Caco-2 (cell line): ENCODE measurements around the gene SV2B. TPM values are rescaled to one million over a fixed set of nuclear protein-coding genes. Genes with fewer than 3 reads are reported as not detected.

Experiments used
- BruUV-seq: library from RNA; stranded (reverse); fragments of 400-500 nt; replicated peaks from 2 replicates; lab custom pipeline; 2021; lab: Mats Ljungman, UMichigan
- CTCF ChIA-PET: fragments of 300-600 bp; sonication (Branson Sonifier 250); formaldehyde crosslinking; loops from one replicate; lab custom pipeline; 2022; ENCODE audit warnings: antibody characterized with exemption; lab: Charles Lee
- POLR2A ChIA-PET: fragments of 300-600 bp; sonication (Branson Sonifier 250); formaldehyde crosslinking; loops from one replicate; lab custom pipeline; 2022; ENCODE audit warnings: antibody characterized with exemption; lab: Charles Lee
- DNase-seq, 2 experiments: peaks; one replicate each; pipeline versions ENCODE4 v3.0.0 to v3.0.0-alpha.2; 2020 to 2022
- H3K27me3 ChIP-seq: replicated peaks from 2 replicates; pipeline ENCODE4 v1.6.0; 2011; ENCODE audit warnings: low read length; ENCODE audit not compliant: control insufficient read depth, insufficient read depth
- H3K36me3 ChIP-seq: 2 replicates; pipeline ENCODE4 v1.5.1; 2011; ENCODE audit warnings: low read length; ENCODE audit not compliant: control insufficient read depth, insufficient read depth
- H3K4me1 ChIP-seq: fragments of 250-450 bp; sonication (Bioruptor Pico); 2 replicates; pipeline ENCODE4 v1.5.1; 2020; ENCODE audit warnings: mild to moderate bottlenecking
- H3K4me3 ChIP-seq: 2 replicates; pipeline ENCODE4 v1.5.1; 2011; ENCODE audit warnings: low read depth, mild to moderate bottlenecking, control low read depth, low read length
- H3K9me3 ChIP-seq: fragments of 250-450 bp; sonication (Bioruptor Pico); 2 replicates; pipeline ENCODE4 v1.5.1; 2020; ENCODE audit warnings: mild to moderate bottlenecking, moderate library complexity
- H3K27ac Mint-ChIP-seq: one replicate; pipeline ENCODE4 v1.8.0; 2022; ENCODE audit warnings: mixed read lengths; ENCODE audit not compliant: unreplicated experiment
- H3K27me3 Mint-ChIP-seq: one replicate; pipeline ENCODE4 v1.8.0; 2022; ENCODE audit warnings: mixed read lengths; ENCODE audit not compliant: insufficient read depth, unreplicated experiment
- H3K36me3 Mint-ChIP-seq: one replicate; pipeline ENCODE4 v1.8.0; 2022; ENCODE audit warnings: mild to moderate bottlenecking, mixed read lengths; ENCODE audit not compliant: insufficient read depth, unreplicated experiment
- H3K4me1 Mint-ChIP-seq: one replicate; pipeline ENCODE4 v1.8.0; 2022; ENCODE audit warnings: low read depth, mixed read lengths; ENCODE audit not compliant: unreplicated experiment
- H3K4me3 Mint-ChIP-seq: one replicate; pipeline ENCODE4 v1.8.0; 2022; ENCODE audit warnings: mild to moderate bottlenecking, moderate library complexity, mixed read lengths; ENCODE audit not compliant: unreplicated experiment
- H3K9me3 Mint-ChIP-seq: one replicate; pipeline ENCODE4 v1.8.0; 2022; ENCODE audit warnings: mixed read lengths; ENCODE audit not compliant: unreplicated experiment
- CTCF ChIP-seq, 2 experiments: fragments of 200-600 bp in 1 of 2; IDR thresholded peaks; 1 replicate in 1 of 2; 2 replicates in 1 of 2; pipeline versions ENCODE4 v1.5.1 to v1.8.0; 2011 to 2022; ENCODE audit warnings: antibody characterized with exemption in 1 of 2, control low read depth in 1 of 2, inconsistent platforms in 1 of 2, low read depth in 1 of 2, low read length in 1 of 2, mild to moderate bottlenecking in 1 of 2, moderate library complexity in 1 of 2; ENCODE audit not compliant: insufficient read depth in 1 of 2, severe bottlenecking in 1 of 2, unreplicated experiment in 1 of 2
- intact Hi-C: fragments of 100-400 bp; cut with micrococcal nuclease; formaldehyde crosslinking; loops from one replicate; pipeline ENCODE4 v1.10.0; 2022; ENCODE audit not compliant: unreplicated experiment
- total RNA-seq: library from RNA; stranded (reverse); gene quantifications from 2 replicates; pipeline ENCODE4 v1.2.3, GENCODE V29; 2022

Gene SV2B
- total RNA-seq, 1 experiment from 2014 or later: not detected

DNA sequence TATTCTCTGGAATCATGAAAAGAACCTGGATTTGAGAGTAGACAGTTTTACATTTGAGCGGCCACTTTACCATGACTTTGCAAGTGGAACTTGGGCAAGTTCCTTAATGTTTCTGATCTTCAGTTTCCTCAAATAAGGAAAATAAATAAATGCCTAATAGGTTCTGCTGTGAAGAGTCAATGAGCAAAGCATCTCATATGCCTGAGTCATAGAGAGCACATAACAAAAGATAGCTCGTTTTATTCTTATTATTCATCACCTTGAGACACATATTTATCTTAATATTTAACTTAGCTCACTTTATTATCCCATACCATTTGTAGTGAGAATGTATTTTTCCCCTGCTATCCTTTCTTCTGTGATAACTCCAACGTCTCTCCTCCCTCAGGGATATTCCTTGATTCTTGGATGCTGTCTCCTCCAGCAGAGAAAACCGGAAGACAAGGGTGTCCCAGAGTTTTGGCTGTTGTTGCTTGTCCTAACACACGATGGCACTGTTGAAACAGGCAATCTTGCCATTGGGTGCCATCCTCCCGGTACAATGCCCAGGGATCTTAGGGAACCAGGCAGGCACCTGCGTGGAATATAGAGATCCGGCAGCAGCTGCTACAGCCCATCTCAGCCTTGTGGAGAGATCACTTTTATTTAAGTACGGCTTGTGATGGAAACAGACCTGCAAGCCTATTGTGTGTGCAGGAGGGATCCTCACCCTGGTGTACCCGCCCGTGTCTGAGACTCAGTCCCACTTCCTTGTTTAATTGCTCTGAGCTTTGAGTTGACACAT is 44.3 kb upstream of the SV2B start:
- H3K27me3 Mint-ChIP-seq: peaks cover 36% of the 10 kb centered on the region
- H3K4me1 Mint-ChIP-seq: no peaks in the 10 kb centered on the region
- DNase-seq: peak; percentile 62 to 63
- CTCF ChIA-PET: interaction anchor here (0.6 to 2.7 kb wide), 6 partner anchors 22 to 217 kb away, joined by 3 to 31 read pairs (median 4); no protein-coding TSS in a partner anchor
- no peaks in the 10 kb centered on the region for H3K9me3 ChIP-seq
- no TSS peak for BruUV-seq
- H3K36me3 ChIP-seq: no peaks in the 10 kb centered on the region
- no peaks in the 10 kb centered on the region for H3K4me1 ChIP-seq
- no peak overlapping the region for H3K4me3 Mint-ChIP-seq
- H3K4me3 ChIP-seq: no peak overlapping the region
- TF ChIP-seq CTCF (IDR thresholded peaks at IDR 0.05; ENCODE audit: insufficient read depth in 1 of 2, low read depth in 1 of 2, low read length in 1 of 2, severe bottlenecking in 1 of 2, unreplicated experiment in 1 of 2): peak; percentile 63 to 66
- no peaks in the 10 kb centered on the region for H3K9me3 Mint-ChIP-seq
- POLR2A ChIA-PET: no interaction called here
- no peak overlapping the region for H3K27ac Mint-ChIP-seq
- intact Hi-C loops: loop anchor here (1.0 kb wide), 2 partner anchors 169 to 216 kb away; no protein-coding TSS in a partner anchor
- no peaks in the 10 kb centered on the region for H3K36me3 Mint-ChIP-seq
- no peaks in the 10 kb centered on the region for H3K27me3 ChIP-seq

- no TSS peak for BruUV-seq
- Mint-ChIP-seq H3K9me3 (no peaks in the 10 kb centered on the region), H3K4me1 (no peaks in the 10 kb centered on the region), H3K36me3 (no peaks in the 10 kb centered on the region), H3K4me3 (no peak overlapping the region), H3K27ac (no peak overlapping the region), H3K27me3 (peaks cover 11% of the 10 kb centered on the region)
- H3K4me1 ChIP-seq: no peaks in the 10 kb centered on the region
- CTCF ChIA-PET: no interaction called here
- intact Hi-C loops: no loop called here
- H3K27me3 ChIP-seq: no peaks in the 10 kb centered on the region
- POLR2A ChIA-PET: no interaction called here
- DNase-seq: no peak
- no peak overlapping the region for H3K4me3 ChIP-seq
- no peaks in the 10 kb centered on the region for H3K9me3 ChIP-seq
- TF ChIP-seq CTCF (IDR thresholded peaks at IDR 0.05; ENCODE audit: insufficient read depth in 1 of 2, low read depth in 1 of 2, low read length in 1 of 2, severe bottlenecking in 1 of 2, unreplicated experiment in 1 of 2): no peak
- H3K36me3 ChIP-seq: no peaks in the 10 kb centered on the region
These were observed 38.8 kb upstream of the SV2B start for GRCh38 chr15:91061230-91061629.

GRCh38 chr15:91061997-91062396 is 38.1 kb upstream of the SV2B start:
- intact Hi-C loops: no loop called here
- DNase-seq: no peak
- no peak for TF ChIP-seq CTCF (IDR thresholded peaks at IDR 0.05; ENCODE audit: insufficient read depth in 1 of 2, low read depth in 1 of 2, low read length in 1 of 2, severe bottlenecking in 1 of 2, unreplicated experiment in 1 of 2)
- ChIA-PET CTCF (no interaction called here), POLR2A (interaction anchor here (0.6 kb wide), 1 partner anchor 12 kb away, joined by 5 read pairs; no protein-coding TSS in a partner anchor)
- no peaks in the 10 kb centered on the region for H3K4me1 Mint-ChIP-seq
- Histone ChIP-seq H3K4me1 (no peaks in the 10 kb centered on the region), H3K4me3 (no peak overlapping the region), H3K9me3 (no peaks in the 10 kb centered on the region), H3K27me3 (no peaks in the 10 kb centered on the region), H3K36me3 (no peaks in the 10 kb centered on the region)
- H3K27ac Mint-ChIP-seq: no peak overlapping the region
- H3K27me3 Mint-ChIP-seq: peaks cover 9% of the 10 kb centered on the region
- no peaks in the 10 kb centered on the region for H3K36me3 Mint-ChIP-seq
- no TSS peak for BruUV-seq
- no peaks in the 10 kb centered on the region for H3K9me3 Mint-ChIP-seq
- H3K4me3 Mint-ChIP-seq: no peak overlapping the region
